ENCODE data around the gene IPCEF1.

GRCh38 chr6:154341336-154341735 is 15.3 kb downstream of the IPCEF1 start:
- TF ChIP-seq JUN (IDR thresholded peaks at IDR 0.05; ENCODE audit: borderline replicate concordance, insufficient read depth, insufficient read length, low read depth): no peak
- no peak for TF ChIP-seq CTCF (IDR thresholded peaks at IDR 0.05; ENCODE audit: extremely low read depth in 1 of 2, insufficient read depth in 1 of 2, low read depth in 1 of 2, low read length in 2 of 2)
